SU-DHL-6 (cell line): ENCODE data around the gene SUCLG1.

Experiments used
- H2AFZ ChIP-seq: fragments of 200-600 bp; sonication (generic); 2 replicates; pipeline ENCODE4 v1.6.1; 2014; ENCODE audit warnings: low read depth, mild to moderate bottlenecking, moderate library complexity, mixed read lengths, antibody characterized with exemption, low read length; ENCODE audit not compliant: severe bottlenecking
- H3F3A ChIP-seq: fragments of 200-600 bp; shearing (Covaris generic); 2 replicates; pipeline ENCODE4 v1.6.0; 2016; ENCODE audit warnings: antibody characterized with exemption, mild to moderate bottlenecking; ENCODE audit not compliant: insufficient read depth
- H3K27ac ChIP-seq: fragments of 200-600 bp; sonication (generic); 2 replicates; pipeline ENCODE4 v1.5.1; 2016; ENCODE audit warnings: low read depth, mild to moderate bottlenecking, low read length, moderate library complexity, mixed read lengths
- H3K27me3 ChIP-seq: fragments of 200-600 bp; sonication (generic), shearing (Covaris generic); 2 replicates; pipeline ENCODE4 v1.6.0; 2014; ENCODE audit warnings: mild to moderate bottlenecking, low read length
- H3K36me3 ChIP-seq: fragments of 200-600 bp; sonication (generic); 2 replicates; pipeline ENCODE4 v1.6.1; 2014; ENCODE audit warnings: mild to moderate bottlenecking, low read length, mixed read lengths
- H3K4me2 ChIP-seq: fragments of 300-600, 200-600 bp; shearing (Covaris generic), sonication (generic); 2 replicates; pipeline ENCODE4 v1.6.0; 2014; ENCODE audit warnings: low read length, low read depth, mild to moderate bottlenecking; ENCODE audit not compliant: poor library complexity, severe bottlenecking
- H3K4me3 ChIP-seq: fragments of 200-600 bp; sonication (generic); 2 replicates; pipeline ENCODE4 v1.5.1; 2014; ENCODE audit warnings: antibody characterized with exemption, low read length, mild to moderate bottlenecking, mixed read lengths; ENCODE audit not compliant: insufficient read depth, poor library complexity, severe bottlenecking
- H3K79me2 ChIP-seq: fragments of 200-600 bp; sonication (generic); 2 replicates; pipeline ENCODE4 v1.6.1; 2014; ENCODE audit warnings: mild to moderate bottlenecking, low read length, moderate library complexity; ENCODE audit not compliant: insufficient read depth
- H3K9ac ChIP-seq: fragments of 200-600 bp; sonication (generic); 2 replicates; pipeline ENCODE4 v1.7.0; 2014; ENCODE audit warnings: mild to moderate bottlenecking, low read length
- H3K9me2 ChIP-seq: fragments of 200-600 bp; sonication (generic); replicated peaks from 2 replicates; pipeline ENCODE4 v1.6.1; 2014; ENCODE audit warnings: low read length; ENCODE audit not compliant: insufficient read depth
- H3K9me3 ChIP-seq: fragments of 200-600 bp; sonication (generic); 2 replicates; pipeline ENCODE4 v1.6.1; 2014; ENCODE audit warnings: low read length, mixed read lengths; ENCODE audit not compliant: insufficient read depth
- H4K20me1 ChIP-seq: fragments of 200-600 bp; sonication (generic); 2 replicates; pipeline ENCODE4 v1.6.1; 2014; ENCODE audit warnings: low read depth, mild to moderate bottlenecking, antibody characterized with exemption, low read length, moderate library complexity, mixed read lengths
- CTCF ChIP-seq: fragments of 200-600 bp; sonication (generic); IDR thresholded peaks from one replicate; pipeline ENCODE4 v1.5.1; 2017; ENCODE audit warnings: antibody characterized with exemption, mild to moderate bottlenecking, low read length, moderate library complexity; ENCODE audit not compliant: insufficient read depth, poor library complexity, severe bottlenecking
- EZH2phosphoT487 ChIP-seq: fragments of 200-600 bp; sonication (generic), shearing (Covaris generic); conservative IDR thresholded peaks from 2 replicates; pipeline ENCODE4 v1.6.1; 2018; ENCODE audit warnings: mild to moderate bottlenecking, antibody characterized with exemption, low read length, moderate library complexity, mixed read lengths

SUCLG1 gene

GRCh38 chr2:84449055-84449454 lies 10.0 kb downstream of the SUCLG1 start:
- Histone ChIP-seq H3K36me3 (no peaks in the 10 kb centered on the region; the same call in 1 of the 2 replicates), H3K27ac (no peak overlapping the region), H3K79me2 (peaks cover 50% of the 10 kb centered on the region), H4K20me1 (peaks cover 12% of the 10 kb centered on the region; the same call in 1 of the 2 replicates), H2AFZ (no peak overlapping the region), H3K9ac (no peak overlapping the region), H3K4me2 (no peak overlapping the region), H3K4me3 (no peak overlapping the region), H3K9me3 (no peaks in the 10 kb centered on the region), H3K9me2 (no peaks in the 10 kb centered on the region), H3K27me3 (no peaks in the 10 kb centered on the region), H3F3A (no peaks in the 10 kb centered on the region)
- TF ChIP-seq CTCF (no peak), EZH2phosphoT487 (no peak)

- Histone ChIP-seq H3K36me3 (peaks cover 17% of the 10 kb centered on the region), H3K9me2 (no peaks in the 10 kb centered on the region), H3K4me2 (no peak overlapping the region), H2AFZ (no peak overlapping the region), H4K20me1 (no peaks in the 10 kb centered on the region), H3K9ac (no peak overlapping the region), H3K79me2 (no peaks in the 10 kb centered on the region), H3K9me3 (no peaks in the 10 kb centered on the region), H3F3A (no peaks in the 10 kb centered on the region), H3K4me3 (no peak overlapping the region), H3K27me3 (no peaks in the 10 kb centered on the region), H3K27ac (no peak overlapping the region)
- no peak for TF ChIP-seq EZH2phosphoT487
- no peak for TF ChIP-seq CTCF
Measured at GRCh38 chr2:84443477-84443876, 15.6 kb downstream of the SUCLG1 start.

GRCh38 chr2:84442888-84443287 lies 16.2 kb downstream of the SUCLG1 start:
- Histone ChIP-seq H3K9ac (no peak overlapping the region), H3K36me3 (peaks cover 22% of the 10 kb centered on the region), H4K20me1 (no peaks in the 10 kb centered on the region), H3K4me3 (no peak overlapping the region), H3K9me2 (no peaks in the 10 kb centered on the region), H3K9me3 (no peaks in the 10 kb centered on the region), H3K27ac (no peak overlapping the region), H3K27me3 (no peaks in the 10 kb centered on the region), H3K4me2 (no peak overlapping the region), H3K79me2 (no peaks in the 10 kb centered on the region), H2AFZ (no peak overlapping the region), H3F3A (no peaks in the 10 kb centered on the region)
- TF ChIP-seq CTCF (no peak), EZH2phosphoT487 (no peak)

GRCh38 chr2:84441505-84441904 lies 17.6 kb downstream of the SUCLG1 start:
- H2AFZ ChIP-seq: no peak overlapping the region
- H4K20me1 ChIP-seq: no peaks in the 10 kb centered on the region
- H3K9me3 ChIP-seq: no peaks in the 10 kb centered on the region
- no peaks in the 10 kb centered on the region for H3K9me2 ChIP-seq
- no peak for TF ChIP-seq EZH2phosphoT487
- no peak for TF ChIP-seq CTCF
- no peaks in the 10 kb centered on the region for H3K27me3 ChIP-seq
- no peak overlapping the region for H3K27ac ChIP-seq
- H3F3A ChIP-seq: no peaks in the 10 kb centered on the region
- no peak overlapping the region for H3K4me2 ChIP-seq
- H3K9ac ChIP-seq: no peak overlapping the region
- peaks cover 28% of the 10 kb centered on the region for H3K36me3 ChIP-seq
- H3K79me2 ChIP-seq: no peaks in the 10 kb centered on the region
- no peak overlapping the region for H3K4me3 ChIP-seq
